Body of pancreas (tissue), 4 donors: ENCODE measurements around the gene TSPEAR. TPM values are rescaled to one million over a fixed set of nuclear protein-coding genes. Genes with fewer than 3 reads are reported as not detected.
"Not testable (repeated sequence)": the region's sequence is repeated elsewhere in the genome, so short reads cannot be mapped to it uniquely, and the experiment has no call there.

Experiments used
- ATAC-seq: fragments of 150-250 bp; one replicate; pipeline ENCODE4 v1.9.1; 2016
- DNase-seq, 4 donors: peaks; one replicate each; pipeline ENCODE4 v3.0.0-alpha.2; 2019
- H3K27ac ChIP-seq, 4 donors: fragments of 200-600 bp; sonication (generic); 1 replicate in 3 of 4; 2 replicates in 1 of 4; pipeline versions ENCODE4 v1.5.1 to v1.6.1; 2016 to 2019; ENCODE audit warnings: mild to moderate bottlenecking in 1 of 4, mixed read lengths in 1 of 4, moderate library complexity in 1 of 4
- H3K27me3 ChIP-seq, 2 donors: fragments of 200-600 bp; sonication (generic); one replicate each; pipeline ENCODE4 v1.6.0; 2016; ENCODE audit warnings: mild to moderate bottlenecking in 1 of 2
- H3K36me3 ChIP-seq, 2 donors: fragments of 200-600 bp; sonication (generic); replicated peaks in 1 of 2; 2 replicates each; pipeline ENCODE4 v1.5.1; 2016; ENCODE audit warnings: low read depth in 2 of 2; ENCODE audit not compliant: insufficient read depth in 1 of 2
- H3K4me1 ChIP-seq: fragments of 200-600 bp; sonication (generic); one replicate; pipeline ENCODE4 v1.6.0; 2016
- H3K4me3 ChIP-seq, 2 donors: fragments of 200-600 bp; sonication (generic); 1 replicate in 1 of 2; 2 replicates in 1 of 2; pipeline ENCODE4 v1.5.1; 2016 to 2019
- H3K9me3 ChIP-seq, 3 donors: fragments of 200-600 bp; sonication (generic); 1 replicate in 2 of 3; 2 replicates in 1 of 3; pipeline ENCODE4 v1.5.1; 2016
- POLR2A ChIP-seq, 3 donors: fragments of 450-650 bp; IDR thresholded peaks; one replicate each; pipeline ENCODE4 v1.6.1; 2016; ENCODE audit warnings: antibody characterized with exemption in 3 of 3, mild to moderate bottlenecking in 2 of 3
- WGBS, 2 donors: methylation state at CpG; one replicate each; pipeline ENCODE4 v1.1.5; 2017; 5-methylcytosine and 5-hydroxymethylcytosine counted together
- intact Hi-C: fragments of 100-400 bp; cut with DNase I; formaldehyde crosslinking; loops from one replicate; pipeline ENCODE4 v1.15.1; 2023
- total RNA-seq, 2 donors: library from RNA; depleted of rRNA; stranded (reverse); fragments of >200 nt; gene quantifications; one replicate each; pipeline ENCODE4 v1.1.0, GENCODE V29; 2016
- TF ChIP-seq, protein P1 (sequence below), 7 experiments: fragments of 450-650 bp in 4 of 7; fragments of 200-600 bp in 3 of 7; sonication (generic) in 3 of 7; IDR thresholded peaks; one replicate each; pipeline ENCODE4 v1.5.1; 2016 to 2019; ENCODE audit warnings: antibody characterized with exemption in 7 of 7

The TSPEAR gene
- total RNA-seq, 2 donors from 2014 or later: 0.52 TPM; not detected in 1

DNA sequence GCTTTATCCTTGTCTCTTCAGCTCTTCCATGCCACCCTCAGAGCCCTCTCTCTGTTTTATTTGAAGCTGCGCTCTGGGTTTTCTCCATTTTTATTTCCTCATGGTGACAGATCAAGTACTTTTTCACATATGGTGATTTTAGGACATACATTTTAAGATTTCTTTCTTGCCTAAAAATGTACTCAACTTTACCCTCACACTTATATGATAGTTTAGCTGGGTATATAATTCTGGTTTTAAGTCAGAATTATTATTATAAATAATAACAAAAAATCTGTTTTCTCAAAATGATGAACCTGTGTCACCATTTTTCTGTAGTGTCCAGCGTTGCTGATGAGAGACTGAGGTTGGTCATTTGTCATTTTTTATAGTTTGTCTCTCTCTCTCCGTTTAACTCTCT is 130.2 kb downstream of the TSPEAR start:
- H3K4me1 ChIP-seq: no peaks in the 10 kb centered on the region
- peaks cover 0 to 3% (median 0%) of the 10 kb centered on the region in 3 donors for H3K9me3 ChIP-seq
- H3K27ac ChIP-seq: no peak overlapping the region
- ATAC-seq: no peak
- TF ChIP-seq, protein P1, sequence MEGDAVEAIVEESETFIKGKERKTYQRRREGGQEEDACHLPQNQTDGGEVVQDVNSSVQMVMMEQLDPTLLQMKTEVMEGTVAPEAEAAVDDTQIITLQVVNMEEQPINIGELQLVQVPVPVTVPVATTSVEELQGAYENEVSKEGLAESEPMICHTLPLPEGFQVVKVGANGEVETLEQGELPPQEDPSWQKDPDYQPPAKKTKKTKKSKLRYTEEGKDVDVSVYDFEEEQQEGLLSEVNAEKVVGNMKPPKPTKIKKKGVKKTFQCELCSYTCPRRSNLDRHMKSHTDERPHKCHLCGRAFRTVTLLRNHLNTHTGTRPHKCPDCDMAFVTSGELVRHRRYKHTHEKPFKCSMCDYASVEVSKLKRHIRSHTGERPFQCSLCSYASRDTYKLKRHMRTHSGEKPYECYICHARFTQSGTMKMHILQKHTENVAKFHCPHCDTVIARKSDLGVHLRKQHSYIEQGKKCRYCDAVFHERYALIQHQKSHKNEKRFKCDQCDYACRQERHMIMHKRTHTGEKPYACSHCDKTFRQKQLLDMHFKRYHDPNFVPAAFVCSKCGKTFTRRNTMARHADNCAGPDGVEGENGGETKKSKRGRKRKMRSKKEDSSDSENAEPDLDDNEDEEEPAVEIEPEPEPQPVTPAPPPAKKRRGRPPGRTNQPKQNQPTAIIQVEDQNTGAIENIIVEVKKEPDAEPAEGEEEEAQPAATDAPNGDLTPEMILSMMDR (IDR thresholded peaks at IDR 0.05): no peak
- no peak for TF ChIP-seq POLR2A (IDR thresholded peaks at IDR 0.05)
- no peak for DNase-seq
- 74 to 84% methylated on average over 3 of the region's 3 CpGs for WGBS, 2 donors
- H3K4me3 ChIP-seq: no peak overlapping the region
- intact Hi-C loops: no loop called here
- no peaks in the 10 kb centered on the region for H3K36me3 ChIP-seq
- H3K27me3 ChIP-seq: no peaks in the 10 kb centered on the region

DNA sequence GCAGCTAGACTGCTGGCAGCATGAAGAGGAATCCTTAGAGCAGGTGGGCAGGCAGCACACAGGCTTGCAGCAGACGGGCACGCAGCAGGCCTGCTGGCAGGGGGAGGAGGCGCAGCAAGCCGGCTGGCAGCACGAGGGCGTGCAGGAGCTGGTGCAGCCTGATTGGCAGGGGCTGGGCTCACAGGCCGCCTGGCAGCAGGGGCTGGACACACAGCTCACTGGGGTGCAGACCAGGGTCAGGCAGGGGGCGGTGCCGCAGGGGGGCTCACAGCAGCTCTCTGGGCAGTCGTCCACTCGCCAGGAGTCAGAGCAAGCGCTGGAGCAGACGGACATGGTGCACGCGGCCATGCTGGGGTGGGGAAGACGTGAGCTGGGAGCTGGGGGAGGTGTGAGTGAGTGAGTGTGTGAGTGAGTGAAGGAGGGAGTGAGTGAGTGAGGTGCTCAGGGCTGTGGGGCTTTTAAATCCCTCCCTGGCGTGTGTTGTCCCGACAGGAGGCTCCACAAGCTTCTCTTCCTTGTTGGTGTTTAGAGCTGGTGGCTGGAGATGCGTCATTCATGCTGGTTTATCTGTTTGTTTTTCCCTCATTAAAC is 131.0 kb downstream of the TSPEAR start, which contains the start of gene KRTAP10-5:
Gene KRTAP10-5, minus strand, starts transcription at position 374 of the 591 bp plus-strand sequence. Its CDS starts 26 bp downstream, at position 348.
- H3K4me1 ChIP-seq, intact Hi-C loops, H3K9me3 ChIP-seq, H3K27ac ChIP-seq, H3K36me3 ChIP-seq, ATAC-seq, H3K4me3 ChIP-seq, DNase-seq, H3K27me3 ChIP-seq: not testable (repeated sequence)
- WGBS, 2 donors: 20 to 40% methylated on average over 11 to 18 of the region's 19 CpGs

DNA sequence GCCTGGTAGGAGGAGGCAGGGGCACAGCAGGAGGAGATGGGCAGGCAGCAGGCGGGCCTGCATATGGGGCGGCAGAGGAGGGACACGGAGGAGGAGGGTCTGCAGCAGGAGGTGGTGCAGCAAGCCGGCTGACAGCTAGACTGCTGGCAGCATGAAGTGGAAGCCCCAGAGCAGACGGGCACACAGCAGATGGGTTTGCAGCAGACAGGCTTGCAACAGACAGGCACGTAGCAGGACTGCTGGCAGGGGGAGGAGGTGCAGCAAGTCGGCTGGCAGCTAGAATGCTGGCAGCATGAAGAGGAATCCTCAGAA is 131.6 kb downstream of the TSPEAR start:
- TF ChIP-seq POLR2A (IDR thresholded peaks at IDR 0.05): no peak
- TF ChIP-seq, protein P1 (IDR thresholded peaks at IDR 0.05): no peak
- 32 to 46% methylated on average over 4 to 7 of the region's 7 CpGs for WGBS, 2 donors
- intact Hi-C loops: no loop called here
- H3K9me3 ChIP-seq: peaks cover 0 to 3% (median 0%) of the 10 kb centered on the region in 3 donors
- no peak for ATAC-seq
- H3K4me1 ChIP-seq: no peaks in the 10 kb centered on the region
- no peaks in the 10 kb centered on the region for H3K27me3 ChIP-seq
- no peak overlapping the region for H3K27ac ChIP-seq
- H3K4me3 ChIP-seq: no peak overlapping the region
- no peaks in the 10 kb centered on the region for H3K36me3 ChIP-seq
- DNase-seq: no peak

DNA sequence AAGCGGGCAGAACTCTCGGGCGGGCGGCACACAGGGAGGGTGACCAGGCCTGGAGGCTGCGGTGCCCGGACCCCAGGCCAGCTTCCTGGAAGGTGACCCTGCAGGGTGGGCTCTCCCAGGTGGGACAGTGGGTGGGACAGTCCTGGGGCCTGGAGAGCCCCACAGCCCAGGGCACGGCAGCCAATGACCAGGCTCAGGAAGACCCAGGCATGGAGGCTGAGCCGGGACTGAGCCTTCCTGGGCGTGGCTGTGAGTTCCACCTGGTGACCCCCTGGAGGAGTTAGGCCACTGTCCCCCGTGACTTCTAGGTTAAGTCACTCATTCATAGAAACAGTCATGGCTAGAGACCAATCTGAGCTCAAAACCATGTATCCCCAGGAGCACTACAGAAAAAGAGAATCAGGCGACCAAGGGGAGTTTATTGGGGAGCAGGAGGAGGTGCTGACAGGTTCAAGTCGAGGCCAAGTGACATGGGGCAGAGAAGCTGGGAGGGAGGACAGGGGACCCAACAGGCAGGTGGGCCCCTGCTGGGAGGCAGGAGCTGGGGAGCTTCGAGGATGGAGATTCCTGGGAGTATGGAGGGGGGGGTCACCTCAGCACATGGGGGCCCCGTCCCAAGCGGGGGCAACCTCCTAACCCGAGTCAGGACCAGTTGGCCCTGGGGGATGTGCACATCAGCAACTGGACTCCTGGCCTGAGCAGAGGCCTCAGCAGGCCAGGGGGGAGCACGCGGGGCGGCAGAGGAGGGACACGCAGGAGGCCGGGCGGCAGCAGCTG is 132.1 kb downstream of the TSPEAR start:
- 74 to 79% methylated on average over 9 to 19 of the region's 22 CpGs for WGBS, 2 donors
- Histone ChIP-seq H3K9me3 (peaks cover 0 to 3% (median 0%) of the 10 kb centered on the region in 3 donors), H3K27ac (no peak overlapping the region), H3K4me3 (no peak overlapping the region), H3K36me3 (no peaks in the 10 kb centered on the region), H3K4me1 (no peaks in the 10 kb centered on the region), H3K27me3 (peaks cover 0 to 3% of the 10 kb centered on the region in 2 donors)
- ATAC-seq: no peak
- no peak for TF ChIP-seq POLR2A (IDR thresholded peaks at IDR 0.05)
- TF ChIP-seq, protein P1 (IDR thresholded peaks at IDR 0.05): no peak
- no peak for DNase-seq
- intact Hi-C loops: no loop called here

DNA sequence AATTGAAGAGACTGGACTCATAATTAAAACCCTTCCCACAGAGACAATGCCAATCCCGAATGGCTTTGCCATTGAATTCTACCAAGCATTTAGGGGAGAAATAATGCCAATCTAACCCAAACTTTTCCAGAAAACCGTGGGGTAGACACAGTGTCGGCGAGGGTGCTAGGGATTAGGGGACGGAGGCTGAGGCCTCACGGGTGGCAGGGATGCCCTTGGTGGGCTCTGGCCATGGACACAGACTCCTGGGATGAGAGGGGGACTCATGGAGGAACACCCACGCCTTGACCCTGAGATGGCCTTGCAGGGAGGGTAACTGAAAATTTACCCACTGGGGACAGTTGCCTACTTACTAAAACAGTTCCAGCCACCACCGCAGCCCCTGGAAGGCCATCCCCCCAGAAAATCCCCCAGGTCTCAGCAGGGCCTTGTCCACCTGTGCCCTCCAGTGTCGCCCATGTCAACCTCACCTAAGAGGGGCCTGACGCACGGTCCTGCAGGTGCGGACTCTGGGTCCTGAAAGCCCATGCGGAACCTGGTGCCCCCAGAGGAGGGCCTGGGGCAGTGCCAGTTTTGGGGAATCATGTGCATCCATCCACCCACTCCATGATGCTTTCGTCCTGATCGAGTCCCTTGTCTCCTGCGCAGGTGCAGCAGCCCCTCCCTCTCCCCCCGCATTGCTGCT is 132.9 kb downstream of the TSPEAR start:
- DNase-seq (no peak), ATAC-seq (no peak)
- no peak overlapping the region for H3K27ac ChIP-seq
- no peak overlapping the region for H3K4me3 ChIP-seq
- peaks cover 0 to 3% (median 0%) of the 10 kb centered on the region in 3 donors for H3K9me3 ChIP-seq
- peaks cover 0 to 4% of the 10 kb centered on the region in 2 donors for H3K27me3 ChIP-seq
- no peaks in the 10 kb centered on the region for H3K36me3 ChIP-seq
- intact Hi-C loops: no loop called here
- no peaks in the 10 kb centered on the region for H3K4me1 ChIP-seq
- no peak for TF ChIP-seq POLR2A (IDR thresholded peaks at IDR 0.05)
- TF ChIP-seq, protein P1 (IDR thresholded peaks at IDR 0.05): no peak
- WGBS, 2 donors: 78 to 85% methylated on average over 4 to 16 of the region's 17 CpGs
